ENCODE measurements around the gene GOLGA3.
"Not testable (repeated sequence)": the region's sequence is repeated elsewhere in the genome, so short reads cannot be mapped to it uniquely, and the experiment has no call there.

The GOLGA3 gene

DNA sequence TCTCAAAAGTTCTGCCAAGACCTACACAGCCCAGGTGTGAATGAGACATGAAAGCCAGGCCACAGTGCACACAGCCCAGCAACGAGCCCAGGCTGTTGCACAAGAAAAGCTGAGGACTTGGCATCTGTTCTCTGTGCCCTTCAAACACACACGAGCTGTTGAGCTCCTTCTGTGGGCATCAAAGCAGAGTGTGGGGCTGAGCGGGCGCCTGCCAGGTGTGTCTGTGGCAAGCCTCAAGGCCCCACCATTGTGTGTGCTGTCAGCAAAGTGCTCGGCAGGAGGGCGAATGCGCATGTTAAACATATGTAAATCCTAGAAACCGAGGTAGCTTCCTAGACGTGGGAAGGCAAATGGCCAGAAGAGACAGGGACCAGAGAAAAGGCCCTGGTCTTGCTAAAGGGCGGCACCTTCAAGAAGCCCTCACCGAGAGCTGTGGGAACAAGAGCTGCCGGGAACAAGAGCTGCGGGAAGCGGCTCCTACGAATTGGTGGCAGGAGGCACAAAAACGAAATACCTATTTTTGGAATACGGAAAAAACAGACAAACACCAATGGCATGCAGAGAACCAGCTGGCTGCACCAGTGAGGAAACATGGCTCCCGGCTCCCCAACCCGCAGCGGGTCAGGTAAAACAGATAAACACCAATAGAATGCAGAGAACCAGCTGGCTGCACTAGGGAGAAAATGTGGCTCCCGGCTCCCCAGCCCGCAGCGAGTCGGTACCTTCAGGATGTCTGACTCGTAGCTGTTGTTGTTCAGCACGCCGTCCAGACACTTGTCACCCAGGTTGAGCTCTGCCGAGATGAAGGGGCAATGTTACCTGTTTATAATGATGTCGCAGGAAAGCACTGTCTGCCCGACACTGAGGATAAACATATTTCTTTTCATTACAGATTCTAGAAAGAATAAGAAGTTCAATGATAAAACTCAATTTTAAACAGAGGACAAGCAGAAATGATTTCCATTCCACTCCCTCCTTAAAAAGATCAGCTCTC lies 19.0 kb upstream of the GOLGA3 start:
- no peak for DNase-seq (ENCODE audit: low read depth)

DNA sequence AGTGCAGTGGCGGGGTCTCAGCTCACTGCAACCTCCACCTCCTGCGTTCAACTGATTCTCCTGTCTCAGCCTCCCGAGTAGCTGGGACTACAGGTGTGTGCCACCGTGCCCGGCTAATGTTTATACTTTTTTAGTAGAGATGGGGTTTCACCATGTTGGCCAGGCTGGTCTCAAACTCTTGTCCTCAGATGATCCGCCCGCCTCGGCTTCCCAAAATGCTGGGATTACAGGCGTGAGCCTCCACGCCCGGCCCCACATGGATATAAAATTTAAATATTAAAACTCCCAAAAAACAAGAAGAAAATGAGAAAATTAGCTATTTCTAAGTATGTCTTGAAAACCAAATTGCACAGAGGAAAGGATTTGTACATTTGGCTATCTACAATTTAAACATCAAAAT lies 16.0 kb upstream of the GOLGA3 start:
- not testable (repeated sequence) for DNase-seq (ENCODE audit: low read depth)

DNA sequence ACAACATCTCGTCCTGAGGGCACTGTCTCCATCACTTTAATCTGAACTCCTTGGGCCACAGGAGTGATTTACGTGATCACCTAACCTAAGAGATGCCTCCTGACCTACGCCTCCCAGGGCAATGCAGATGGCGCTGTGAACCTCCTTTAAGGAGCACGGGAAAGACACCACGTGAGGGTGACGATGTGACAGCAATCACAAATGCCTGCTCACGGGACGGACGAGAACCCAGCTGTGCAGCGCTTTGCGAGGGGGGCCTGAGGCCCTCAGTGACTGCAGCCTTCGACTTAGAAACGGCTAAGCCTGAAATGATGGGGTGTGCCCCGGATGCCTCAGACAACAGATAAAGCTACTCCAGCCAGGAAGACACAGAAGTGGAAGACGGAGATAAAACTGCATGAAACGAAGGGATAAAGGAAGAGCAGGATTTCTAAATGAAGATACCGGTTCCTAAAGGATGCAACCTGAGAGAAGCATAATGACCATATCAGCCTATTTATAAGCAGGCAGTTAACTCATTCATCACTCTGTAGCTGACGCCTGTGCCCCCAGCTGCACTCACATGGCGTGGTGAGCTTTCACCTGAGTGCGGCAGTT lies 13.9 kb upstream of the GOLGA3 start:
- DNase-seq (ENCODE audit: low read depth): no peak

DNA sequence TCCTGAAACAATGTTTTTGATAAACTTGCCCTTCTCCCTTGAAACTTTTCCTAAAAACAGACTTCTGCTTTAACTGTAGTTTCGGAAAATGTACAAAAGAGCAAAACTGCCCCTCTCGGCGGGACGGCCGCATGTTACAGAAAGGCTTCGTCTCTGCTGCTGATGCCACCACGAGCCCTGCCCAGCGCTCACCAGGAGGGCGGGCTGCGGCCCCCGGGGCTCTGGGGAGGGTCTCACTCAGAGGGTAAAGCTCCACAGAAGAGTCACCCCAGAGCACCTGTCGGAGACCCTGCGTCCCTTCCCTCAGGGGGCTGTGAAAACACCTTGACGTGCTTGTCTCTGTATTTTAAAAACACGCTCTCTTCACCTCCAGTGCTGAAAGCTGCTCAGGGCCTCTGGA lies 12.5 kb upstream of the GOLGA3 start:
- DNase-seq (ENCODE audit: low read depth): no peak

DNA sequence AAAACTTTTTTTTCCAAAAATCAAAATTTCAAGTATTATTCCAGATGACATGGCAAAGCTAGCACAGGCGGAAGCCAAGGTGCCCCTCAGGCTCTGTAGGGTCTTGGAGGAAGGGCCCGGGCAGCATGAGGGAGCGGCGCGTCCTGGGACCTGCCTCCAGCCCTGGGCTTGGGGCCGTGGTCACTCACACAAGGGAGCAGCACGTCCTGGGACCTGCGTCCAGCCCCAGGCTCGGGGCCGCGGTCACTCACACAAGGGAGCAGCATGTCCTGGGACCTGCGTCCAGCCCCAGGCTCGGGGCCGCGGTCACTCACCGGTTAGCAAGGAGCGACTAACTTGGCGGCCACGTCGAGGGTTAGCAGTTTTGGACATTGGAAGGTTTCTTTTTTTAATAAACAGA lies 11.9 kb upstream of the GOLGA3 start:
- no peak for DNase-seq (ENCODE audit: low read depth)

DNA sequence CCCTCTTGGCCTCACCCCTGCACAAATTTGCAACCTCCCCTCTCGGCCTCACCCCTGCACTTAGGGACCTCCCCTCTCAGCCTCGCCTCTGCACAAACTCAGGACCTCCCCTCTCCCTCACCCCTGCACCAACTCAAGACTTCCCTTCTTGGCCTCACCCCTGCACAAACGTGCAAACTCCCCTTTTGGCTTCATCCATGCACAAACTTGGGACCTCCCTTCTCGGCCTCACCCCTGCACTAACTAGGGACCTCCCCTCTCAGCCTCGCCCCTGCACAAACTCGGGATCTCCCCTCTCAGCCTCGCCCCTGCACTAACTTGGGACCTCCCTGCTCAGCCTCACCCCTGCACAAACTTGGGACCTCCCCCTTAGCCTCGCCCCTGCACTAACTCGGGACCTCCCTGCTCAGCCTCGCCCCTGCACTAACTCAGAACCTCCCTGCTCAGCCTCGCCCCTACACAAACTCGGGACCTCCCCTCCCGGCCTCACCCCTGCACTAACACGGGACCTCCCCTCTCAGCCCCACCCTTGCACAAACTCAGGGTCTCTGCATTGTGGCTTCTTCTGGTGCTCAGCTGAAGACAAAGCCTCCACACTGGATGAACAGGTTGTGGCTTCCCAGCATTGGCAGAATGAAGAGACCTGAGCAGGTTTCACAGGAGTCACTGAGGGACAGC lies 11.0 kb upstream of the GOLGA3 start:
- DNase-seq (ENCODE audit: low read depth): no peak

DNA sequence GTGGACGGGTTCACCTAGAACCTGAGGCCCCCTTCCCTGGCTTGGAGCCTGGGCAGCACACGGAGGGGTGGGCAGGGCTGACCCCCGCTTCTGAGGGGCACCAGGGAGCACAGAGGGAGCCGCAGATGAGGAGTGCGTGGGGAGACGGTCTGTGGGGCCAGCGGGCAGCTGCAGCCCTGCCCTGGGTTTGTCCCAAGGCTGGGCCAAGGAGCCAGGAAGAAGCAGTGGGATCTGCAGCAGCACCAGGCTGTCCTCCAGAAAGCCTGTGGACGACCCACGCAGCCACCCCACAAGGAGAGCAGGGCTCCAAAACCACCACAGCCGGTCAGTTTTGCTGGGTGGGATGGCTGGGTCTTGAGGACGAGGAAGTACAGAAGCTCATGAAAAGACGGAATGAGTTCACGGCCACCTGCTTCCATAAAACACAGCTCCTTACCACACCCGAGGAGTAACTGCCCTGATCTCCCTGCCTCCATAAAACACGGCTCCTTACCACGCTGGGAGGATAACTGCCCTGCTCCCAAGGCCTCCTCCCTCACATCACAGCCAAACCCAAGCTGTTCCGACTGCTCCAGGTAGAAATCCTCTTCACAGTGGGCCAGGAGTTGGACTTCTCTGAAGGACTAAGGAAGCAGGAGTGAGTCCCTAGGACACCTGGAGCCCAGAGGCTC lies 9.9 kb upstream of the GOLGA3 start:
- DNase-seq (ENCODE audit: low read depth): no peak

DNA sequence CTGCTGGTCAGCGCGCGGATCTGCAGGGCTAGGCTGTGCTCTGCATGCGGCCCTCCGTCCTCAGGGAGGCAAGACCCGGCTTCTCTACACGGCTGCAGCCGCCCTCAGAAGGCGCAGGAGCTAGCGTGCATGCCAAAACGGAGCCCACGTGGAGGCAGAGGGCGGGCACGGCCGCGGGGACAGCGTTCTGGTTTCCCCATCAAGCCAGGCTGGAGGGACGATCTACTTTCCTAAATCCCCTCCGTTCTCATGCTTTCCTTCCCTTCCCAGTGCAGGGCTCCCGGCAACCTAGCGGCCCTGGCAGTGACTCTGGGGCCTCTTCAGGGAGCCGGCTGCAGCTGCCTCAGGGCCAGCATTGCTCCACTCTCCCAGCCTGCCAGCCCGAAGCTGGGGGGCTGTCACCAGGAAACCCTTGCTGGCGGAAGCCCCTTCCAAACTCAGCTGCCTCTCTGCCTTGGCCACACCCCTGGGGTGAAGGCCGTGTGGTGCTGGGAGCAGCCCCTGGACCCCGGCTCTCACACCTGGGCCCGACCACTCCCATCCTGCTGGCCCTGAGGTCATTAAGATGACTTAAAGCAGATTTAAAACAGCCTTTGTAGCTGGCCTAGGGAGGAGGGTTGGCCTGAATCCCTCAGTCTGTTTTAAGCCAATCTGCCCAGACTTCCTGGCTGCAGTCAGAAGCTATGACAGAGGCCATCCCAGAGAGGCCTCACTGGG lies 9.2 kb upstream of the GOLGA3 start:
- no peak for DNase-seq (ENCODE audit: low read depth)

DNA sequence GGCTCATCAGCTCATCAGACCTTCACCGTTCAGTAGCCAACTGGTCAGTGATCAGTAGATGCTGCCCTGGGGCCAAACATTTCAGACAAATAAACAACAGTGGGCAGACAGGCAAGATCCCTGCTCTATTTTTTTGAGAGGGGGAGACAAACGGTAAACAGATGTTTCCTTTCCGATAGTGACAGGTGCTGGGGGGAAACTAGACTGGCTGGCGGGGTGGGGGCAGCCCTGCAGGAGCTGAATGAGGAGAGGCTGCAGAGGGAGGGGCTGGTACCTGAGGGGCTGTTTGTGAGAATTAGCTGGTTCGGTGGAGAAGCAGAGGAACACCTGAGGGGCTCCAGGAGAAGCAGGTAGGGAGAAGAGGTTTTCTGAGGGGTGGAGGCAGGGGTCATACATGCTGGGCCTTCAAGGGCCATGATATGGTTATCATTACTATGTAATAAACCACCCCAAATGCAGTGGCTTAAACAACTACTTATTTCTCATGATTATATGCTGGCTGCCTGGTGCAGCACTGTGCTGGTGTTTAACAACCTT lies 8.2 kb upstream of the GOLGA3 start:
- no peak for DNase-seq (ENCODE audit: low read depth)

DNA sequence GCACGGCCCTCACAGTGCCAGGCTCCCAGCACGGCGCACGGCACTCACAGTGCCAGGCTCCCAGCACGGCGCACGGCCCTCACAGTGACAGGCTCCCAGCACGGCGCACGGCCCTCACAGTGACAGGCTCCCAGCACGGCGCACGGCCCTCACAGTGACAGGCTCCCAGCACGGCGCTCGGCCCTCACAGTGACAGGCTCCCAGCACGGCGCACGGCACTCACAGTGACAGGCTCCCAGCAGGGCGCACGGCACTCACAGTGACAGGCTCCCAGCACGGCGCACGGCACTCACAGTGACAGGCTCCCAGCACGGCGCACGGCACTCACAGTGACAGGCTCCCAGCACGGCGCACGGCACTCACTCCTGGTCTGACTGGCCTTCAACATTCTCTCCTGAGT lies 7.6 kb upstream of the GOLGA3 start:
- DNase-seq (ENCODE audit: low read depth): not testable (repeated sequence)

DNA sequence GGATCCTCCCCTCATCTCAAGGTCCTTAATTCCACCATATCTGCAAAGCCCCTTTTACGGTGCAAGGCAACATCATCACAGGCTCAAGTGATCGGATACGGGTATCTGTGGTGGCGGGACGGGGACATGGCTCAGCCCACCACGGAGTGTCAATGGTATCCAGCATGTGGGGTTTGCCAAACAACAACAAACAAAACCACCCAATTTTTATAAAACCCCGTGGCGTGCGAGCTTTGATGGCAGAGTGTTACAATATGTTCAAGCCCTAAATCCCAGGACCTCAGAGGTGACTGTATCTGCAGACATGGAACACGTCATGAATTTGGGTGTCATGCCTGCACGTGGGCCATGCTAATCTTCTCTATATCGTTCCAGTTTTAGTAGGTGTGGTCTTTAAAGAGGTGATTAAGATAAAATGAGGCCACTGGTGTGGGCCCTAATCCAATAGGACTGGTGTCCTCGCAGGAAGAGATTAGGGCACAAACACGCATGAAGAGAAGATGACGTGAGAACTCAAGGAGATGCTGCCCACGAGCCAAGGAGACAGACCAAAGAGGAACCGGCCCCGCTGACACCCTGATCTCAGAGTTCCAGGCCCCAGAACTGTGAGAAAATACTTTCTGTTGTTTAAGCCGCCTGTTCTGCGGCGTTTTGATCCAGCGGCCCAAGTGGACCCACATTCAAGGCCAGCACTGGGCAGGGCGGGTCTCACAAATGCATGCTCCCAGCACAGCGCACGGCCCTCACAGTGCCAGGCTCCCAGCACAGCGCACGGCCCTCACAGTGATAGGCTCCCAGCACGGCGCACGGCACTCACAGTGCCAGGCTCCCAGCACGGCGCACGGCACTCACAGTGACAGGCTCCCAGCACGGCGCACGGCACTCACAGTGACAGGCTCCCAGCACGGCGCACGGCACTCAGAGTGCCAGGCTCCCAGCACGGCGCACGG lies 6.7 kb upstream of the GOLGA3 start:
- DNase-seq (ENCODE audit: low read depth): no peak

DNA sequence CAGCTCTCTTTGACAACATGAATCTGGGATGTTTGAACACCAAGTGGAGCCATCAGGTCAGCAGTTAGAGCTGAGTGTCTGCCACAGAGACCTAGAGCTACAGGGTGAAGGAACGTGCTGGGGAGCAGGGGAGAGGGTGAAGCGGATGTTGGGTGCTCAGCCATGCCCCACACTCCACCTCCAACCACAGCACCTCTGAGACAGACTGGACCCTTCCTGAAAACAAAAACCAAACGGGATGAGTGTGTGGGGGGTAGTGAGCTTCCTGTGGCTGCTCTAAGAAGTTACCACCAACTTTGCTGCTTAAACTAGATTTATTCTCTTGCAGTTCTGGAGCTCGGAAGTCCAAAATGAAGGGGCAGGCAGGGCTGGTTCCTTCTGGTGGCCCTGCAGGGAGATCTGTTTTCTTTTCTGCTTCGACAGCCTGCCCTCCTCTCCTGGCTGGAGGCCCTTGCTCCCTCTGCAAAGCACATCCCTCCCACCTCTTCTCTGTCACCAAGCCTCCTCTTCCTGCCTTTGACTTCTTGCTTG lies 5.6 kb upstream of the GOLGA3 start:
- DNase-seq (ENCODE audit: low read depth): no peak

DNA sequence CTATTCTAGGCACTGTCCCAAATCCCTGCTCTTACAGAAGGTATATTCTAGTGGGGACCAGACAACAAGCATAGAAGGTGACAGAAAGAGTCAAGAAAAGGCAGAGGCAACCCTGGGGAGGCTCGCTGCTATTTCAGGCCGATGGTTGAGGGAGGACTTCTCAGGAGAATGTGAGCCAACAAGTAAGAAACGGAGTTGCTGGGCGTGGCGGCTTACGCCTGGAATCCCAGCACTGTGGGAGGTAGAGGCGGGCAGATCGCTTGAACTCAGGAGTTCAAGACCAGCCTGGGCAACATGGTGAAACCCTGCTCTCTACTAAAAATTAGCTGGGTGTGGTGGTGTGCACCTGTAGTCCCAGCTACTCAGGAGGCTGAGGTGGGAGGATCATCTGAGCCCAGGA lies 4.7 kb upstream of the GOLGA3 start:
- DNase-seq (ENCODE audit: low read depth): no peak

DNA sequence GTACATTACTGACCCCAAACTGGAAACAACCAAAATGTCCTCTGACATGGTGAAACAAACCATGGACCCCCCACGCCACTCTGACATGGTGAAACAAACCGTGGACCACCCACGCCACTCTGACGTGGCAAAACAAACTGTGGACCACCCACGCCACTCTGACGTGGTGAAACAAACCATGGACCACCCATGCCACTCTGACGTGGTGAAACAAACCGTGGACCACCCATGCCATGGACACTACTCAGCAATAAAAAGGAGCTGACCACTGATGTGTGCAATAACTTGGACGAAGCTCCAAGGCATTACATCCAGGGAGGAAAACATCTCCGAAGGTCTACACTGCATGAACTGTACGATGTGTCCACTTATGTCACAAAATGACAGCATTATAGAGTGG lies 3.1 kb upstream of the GOLGA3 start:
- DNase-seq (ENCODE audit: low read depth): no peak

DNA sequence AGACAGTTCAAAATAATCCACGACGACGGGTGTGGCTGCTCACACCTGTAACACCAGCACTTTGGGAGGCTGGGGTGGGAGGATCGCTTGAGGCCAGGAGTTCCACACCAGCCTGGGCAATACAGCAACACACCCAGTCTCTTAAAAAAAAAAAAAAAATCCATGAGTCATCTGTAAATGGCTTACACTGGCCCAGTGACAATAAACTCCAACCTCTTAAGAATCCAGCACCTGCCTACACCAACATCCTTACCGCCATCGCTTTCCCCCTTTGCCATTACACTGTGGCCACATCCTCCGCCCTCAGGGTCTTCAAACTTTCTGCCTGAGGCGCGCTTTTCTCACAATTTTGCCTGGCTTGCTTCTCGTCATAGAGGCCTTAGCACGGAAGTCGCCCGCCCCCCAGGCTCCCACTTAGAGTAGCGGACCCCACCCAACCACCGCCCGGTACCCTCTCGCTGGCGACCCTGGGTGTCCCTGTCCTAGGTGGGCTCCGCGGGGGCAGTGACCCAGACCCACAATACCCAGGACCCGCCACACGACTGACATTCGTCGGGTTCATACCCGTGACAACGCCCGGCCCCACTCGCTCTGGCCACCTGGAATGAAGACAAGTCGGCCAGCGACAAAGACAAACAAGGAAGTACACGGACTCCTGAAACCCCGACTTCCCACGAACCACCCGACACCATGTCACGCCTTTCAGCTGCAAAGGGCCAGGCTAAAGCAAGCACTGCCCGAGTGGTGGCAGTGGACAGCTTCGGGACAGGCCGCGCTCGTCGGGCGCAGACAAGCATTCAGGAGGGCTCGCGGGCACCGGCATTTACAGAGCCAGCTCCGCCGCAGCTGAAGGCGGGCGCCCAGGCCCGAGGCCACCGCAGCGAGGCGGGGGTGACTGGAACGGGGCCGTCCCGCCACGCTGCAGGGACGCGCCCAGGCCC lies 636 bp downstream of the GOLGA3 start:
- DNase-seq (ENCODE audit: low read depth): no peak

DNA sequence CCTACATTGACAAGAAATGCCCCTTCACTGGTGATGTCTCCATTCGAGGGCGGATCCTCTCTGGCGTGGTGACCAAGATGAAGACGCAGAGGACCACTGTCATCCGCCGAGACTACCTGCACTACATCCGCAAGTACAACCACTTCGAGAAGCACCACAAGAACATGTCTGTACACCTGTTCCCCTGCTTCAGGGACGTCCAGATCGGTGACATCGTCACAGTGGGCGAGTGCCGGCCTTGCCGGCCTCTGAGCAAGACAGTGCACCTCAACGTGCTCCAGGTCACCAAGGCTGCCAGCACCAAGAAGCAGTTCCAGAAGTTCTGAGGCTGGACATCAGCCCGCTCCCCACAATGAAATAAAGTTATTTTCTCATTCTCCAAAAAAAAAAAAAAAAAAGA lies 2.8 kb downstream of the GOLGA3 start:
- DNase-seq (ENCODE audit: low read depth): no peak

DNA sequence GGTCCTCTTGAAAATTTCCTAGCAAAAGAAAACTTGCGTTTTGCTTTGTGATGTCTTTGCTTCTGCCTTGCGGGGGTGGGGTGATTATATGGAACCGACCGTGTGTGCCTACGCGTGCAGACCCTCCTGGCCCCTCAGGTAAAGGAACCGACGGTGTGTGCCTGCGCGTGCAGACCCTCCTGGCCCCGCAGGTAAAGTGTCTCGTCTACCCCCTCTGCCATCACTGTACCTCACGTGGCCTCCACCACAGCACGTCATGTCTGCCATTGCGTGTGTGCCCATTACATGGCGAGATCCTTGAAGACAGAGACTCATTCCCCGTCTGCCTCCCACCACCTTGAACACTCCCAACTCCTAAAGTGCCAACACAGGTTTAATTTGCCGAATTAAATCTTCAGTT lies 3.6 kb downstream of the GOLGA3 start:
- DNase-seq (ENCODE audit: low read depth): no peak

DNA sequence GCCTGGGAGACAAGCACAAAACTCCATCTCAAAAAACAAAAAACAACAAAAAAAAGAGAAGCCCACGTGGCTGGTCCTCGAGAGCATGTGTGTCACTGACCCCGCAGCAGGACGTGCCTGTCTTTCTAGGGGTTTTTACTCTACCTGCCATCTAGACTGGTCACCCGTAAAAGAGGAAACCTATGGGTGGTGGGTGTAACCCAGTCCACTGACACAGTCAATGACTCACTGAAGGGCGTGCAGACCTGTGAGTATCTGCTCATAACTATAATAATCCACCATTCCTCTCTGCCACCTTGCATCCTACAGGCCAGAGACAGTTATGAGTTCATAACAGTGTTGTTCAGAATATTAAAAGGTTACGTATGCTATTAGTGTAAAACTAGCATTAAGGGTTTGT lies 4.6 kb downstream of the GOLGA3 start:
- no peak for DNase-seq (ENCODE audit: low read depth)

DNA sequence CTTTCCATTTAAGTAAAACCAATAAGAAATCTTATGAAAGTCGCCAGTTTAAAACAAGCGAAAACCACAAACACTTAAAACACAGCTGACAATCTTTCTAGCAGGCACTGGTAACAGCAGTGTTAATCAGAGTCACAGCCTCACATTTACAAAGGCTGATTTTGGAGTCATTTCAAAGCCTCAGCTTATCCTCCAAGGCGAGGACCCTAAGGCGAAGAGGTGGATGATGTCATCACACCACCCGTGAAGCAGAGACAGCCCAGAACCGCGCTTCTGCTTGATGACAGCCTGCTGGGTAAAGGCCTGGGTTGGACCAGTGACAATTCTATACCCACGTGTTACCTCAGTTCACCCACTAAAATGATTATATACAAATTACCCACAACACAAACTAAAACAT lies 10.1 kb downstream of the GOLGA3 start:
- no peak for DNase-seq (ENCODE audit: low read depth)
